Measurements from ENCODE around the gene CLEC6A.
"Not testable (repeated sequence)": the region's sequence is repeated elsewhere in the genome, so short reads cannot be mapped to it uniquely, and the experiment has no call there.

Gene CLEC6A

GRCh38 chr12:8493084-8493483 is 37.3 kb downstream of the CLEC6A start:
- ChIA-PET CTCF (interaction anchor here (0.6 kb wide), 1 partner anchor 223 kb away, joined by 6 read pairs; no protein-coding TSS in a partner anchor), POLR2A (ENCODE audit: low non-redundant PET) (no interaction called here)
- TF ChIP-seq CTCF (conservative IDR thresholded peaks at IDR 0.05; ENCODE audit: low read depth), result no peak
- H3K27ac ChIP-seq, result no peak overlapping the region
- DNase-seq (ENCODE audit: low spot score), result no peak

- POLR2A ChIA-PET (ENCODE audit: low non-redundant PET); DNase-seq (ENCODE audit: low spot score); CTCF ChIA-PET; H3K27ac ChIP-seq: not testable (repeated sequence)
Observed at GRCh38 chr12:8495671-8496070, 39.9 kb downstream of the CLEC6A start.

- DNase-seq (ENCODE audit: low spot score); POLR2A ChIA-PET (ENCODE audit: low non-redundant PET); H3K27ac ChIP-seq; CTCF ChIA-PET: not testable (repeated sequence)
Observed at GRCh38 chr12:8496074-8496473, 40.3 kb downstream of the CLEC6A start.

- DNase-seq (ENCODE audit: low spot score), result no peak
- ChIA-PET CTCF (no interaction called here), POLR2A (ENCODE audit: low non-redundant PET) (no interaction called here)
- TF ChIP-seq CTCF (conservative IDR thresholded peaks at IDR 0.05; ENCODE audit: low read depth), result no peak
- no peak overlapping the region for H3K27ac ChIP-seq
Observed at GRCh38 chr12:8499616-8500015, 43.9 kb downstream of the CLEC6A start.

GRCh38 chr12:8501720-8502119 is 46.0 kb downstream of the CLEC6A start:
- ChIA-PET CTCF (no interaction called here), POLR2A (ENCODE audit: low non-redundant PET) (no interaction called here)
- no peak for TF ChIP-seq CTCF (conservative IDR thresholded peaks at IDR 0.05; ENCODE audit: low read depth)
- no peak overlapping the region for H3K27ac ChIP-seq
- DNase-seq (ENCODE audit: low spot score), result no peak

GRCh38 chr12:8504351-8504750 is 48.6 kb downstream of the CLEC6A start:
- TF ChIP-seq CTCF (conservative IDR thresholded peaks at IDR 0.05; ENCODE audit: low read depth), result no peak
- CTCF ChIA-PET, result interaction anchor here (0.6 kb wide), 1 partner anchor 326 kb away, joined by 4 read pairs; no protein-coding TSS in a partner anchor

GRCh38 chr12:8507596-8507995 is 51.8 kb downstream of the CLEC6A start:
- ChIA-PET CTCF (no interaction called here), POLR2A (ENCODE audit: low non-redundant PET) (no interaction called here)
- H3K27ac ChIP-seq, result no peak overlapping the region
- DNase-seq (ENCODE audit: low spot score), result no peak
- TF ChIP-seq CTCF (conservative IDR thresholded peaks at IDR 0.05; ENCODE audit: low read depth), result no peak

More at GRCh38 chr12:8504351-8504750, 48.6 kb downstream of the CLEC6A start:
- no peak for DNase-seq (ENCODE audit: low spot score)
- no peak overlapping the region for H3K27ac ChIP-seq
- POLR2A ChIA-PET (ENCODE audit: low non-redundant PET), result no interaction called here

GRCh38 chr12:8508223-8508622 is 52.5 kb downstream of the CLEC6A start:
- ChIA-PET POLR2A (ENCODE audit: low non-redundant PET) (no interaction called here), CTCF (no interaction called here)
- no peak for TF ChIP-seq CTCF (conservative IDR thresholded peaks at IDR 0.05; ENCODE audit: low read depth)
- no peak for DNase-seq (ENCODE audit: low spot score)
- no peak overlapping the region for H3K27ac ChIP-seq
